Measurements from ENCODE around the gene CAMTA2.
"Not testable (repeated sequence)": the region's sequence is repeated elsewhere in the genome, so short reads cannot be mapped to it uniquely, and the experiment has no call there.

CAMTA2 gene

DNA sequence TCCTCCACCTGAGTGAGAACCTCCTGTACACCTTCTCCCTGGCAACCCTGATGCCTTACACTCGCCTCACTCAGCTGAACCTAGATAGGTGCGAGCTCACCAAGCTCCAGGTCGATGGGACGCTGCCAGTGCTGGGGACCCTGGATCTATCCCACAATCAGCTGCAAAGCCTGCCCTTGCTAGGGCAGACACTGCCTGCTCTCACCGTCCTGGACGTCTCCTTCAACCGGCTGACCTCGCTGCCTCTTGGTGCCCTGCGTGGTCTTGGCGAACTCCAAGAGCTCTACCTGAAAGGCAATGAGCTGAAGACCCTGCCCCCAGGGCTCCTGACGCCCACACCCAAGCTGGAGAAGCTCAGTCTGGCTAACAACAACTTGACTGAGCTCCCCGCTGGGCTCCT, 54.7 kb downstream of the CAMTA2 start:
- ChIA-PET CTCF (interaction anchor here (1.0 to 1.3 kb wide), 2 partner anchors 24 to 55 kb away, joined by 3 to 6 read pairs; no protein-coding TSS in a partner anchor), POLR2A (interaction anchor here (1.2 kb wide), 2 partner anchors 8 to 11 kb away, joined by 3 to 4 read pairs; no protein-coding TSS in a partner anchor)

DNA sequence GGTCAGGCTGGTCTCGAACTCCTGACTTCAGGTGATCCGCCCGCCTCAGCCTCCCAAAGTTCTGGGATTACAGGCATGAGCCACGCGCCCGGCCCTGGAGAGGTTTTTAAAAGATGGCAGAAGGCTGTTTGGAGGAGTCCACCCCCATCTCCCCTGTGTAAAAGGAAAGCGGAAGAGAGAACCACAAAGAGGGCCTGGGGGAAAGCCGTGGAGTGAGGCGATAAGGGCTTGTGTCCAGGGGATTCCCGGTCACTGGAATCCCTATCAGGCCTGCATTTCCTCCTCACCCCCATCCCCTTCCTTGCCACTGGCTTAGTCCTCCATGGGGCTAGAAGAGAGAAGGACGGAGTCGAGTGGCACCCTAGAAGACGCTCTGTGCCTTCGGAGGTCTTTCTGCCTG, 55.5 kb downstream of the CAMTA2 start, which contains the start of gene GP1BA:
GP1BA (plus strand) TSS at position 315 of the 400 bp plus-strand sequence. CDS start 328 bp downstream, outside the sequence.
- H3K4me3 ChIP-seq (ENCODE audit: low read depth, low read length): no peak within 1 kb of the TSS
- TF ChIP-seq, protein P1, sequence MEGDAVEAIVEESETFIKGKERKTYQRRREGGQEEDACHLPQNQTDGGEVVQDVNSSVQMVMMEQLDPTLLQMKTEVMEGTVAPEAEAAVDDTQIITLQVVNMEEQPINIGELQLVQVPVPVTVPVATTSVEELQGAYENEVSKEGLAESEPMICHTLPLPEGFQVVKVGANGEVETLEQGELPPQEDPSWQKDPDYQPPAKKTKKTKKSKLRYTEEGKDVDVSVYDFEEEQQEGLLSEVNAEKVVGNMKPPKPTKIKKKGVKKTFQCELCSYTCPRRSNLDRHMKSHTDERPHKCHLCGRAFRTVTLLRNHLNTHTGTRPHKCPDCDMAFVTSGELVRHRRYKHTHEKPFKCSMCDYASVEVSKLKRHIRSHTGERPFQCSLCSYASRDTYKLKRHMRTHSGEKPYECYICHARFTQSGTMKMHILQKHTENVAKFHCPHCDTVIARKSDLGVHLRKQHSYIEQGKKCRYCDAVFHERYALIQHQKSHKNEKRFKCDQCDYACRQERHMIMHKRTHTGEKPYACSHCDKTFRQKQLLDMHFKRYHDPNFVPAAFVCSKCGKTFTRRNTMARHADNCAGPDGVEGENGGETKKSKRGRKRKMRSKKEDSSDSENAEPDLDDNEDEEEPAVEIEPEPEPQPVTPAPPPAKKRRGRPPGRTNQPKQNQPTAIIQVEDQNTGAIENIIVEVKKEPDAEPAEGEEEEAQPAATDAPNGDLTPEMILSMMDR (IDR thresholded peaks at IDR 0.05; ENCODE audit: insufficient read depth, low read length, missing control alignments): no peak
- ChIA-PET CTCF (no interaction called here), POLR2A (interaction anchor here (1.2 kb wide), 2 partner anchors 7 to 10 kb away, joined by 3 to 4 read pairs; no protein-coding TSS in a partner anchor)
- DNase-seq (ENCODE audit: low read depth, low spot score): no peak

More for the DNA sequence above, 54.7 kb downstream of the CAMTA2 start:
- DNase-seq (ENCODE audit: low read depth, low spot score): no peak
- TF ChIP-seq, protein P1 (IDR thresholded peaks at IDR 0.05; ENCODE audit: insufficient read depth, low read length, missing control alignments): no peak
- H3K4me3 ChIP-seq (ENCODE audit: low read depth, low read length): no peak overlapping the region

DNA sequence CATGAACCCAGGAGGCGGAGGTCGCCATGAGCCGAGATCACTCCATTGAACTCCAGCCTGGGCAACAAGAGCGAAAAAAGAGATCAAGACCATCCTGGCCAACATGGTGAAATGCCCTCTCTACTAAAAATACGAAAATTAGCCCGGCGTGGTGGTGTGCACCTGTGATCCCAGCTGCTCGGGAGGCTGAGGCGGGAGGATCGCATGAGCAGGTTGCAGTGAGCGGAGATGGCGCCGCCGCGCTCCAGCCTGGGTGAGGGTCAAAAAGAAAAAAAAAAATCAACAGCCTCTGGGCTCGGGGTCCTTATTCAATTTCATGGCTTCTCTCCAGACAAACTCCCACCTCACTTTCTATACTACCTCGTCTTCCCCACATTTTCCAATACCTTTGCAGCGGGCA, 58.6 kb downstream of the CAMTA2 start:
- no peak for DNase-seq (ENCODE audit: low read depth, low spot score)
- CTCF ChIA-PET: interaction anchor here (0.9 to 1.6 kb wide), 2 partner anchors 11 to 15 kb away, joined by 5 read pairs; partner anchors contain the start of genes RNF167 and SLC25A11
- POLR2A ChIA-PET: no interaction called here
- TF ChIP-seq, protein P1 (IDR thresholded peaks at IDR 0.05; ENCODE audit: insufficient read depth, low read length, missing control alignments): no peak
- H3K4me3 ChIP-seq (ENCODE audit: low read depth, low read length): no peak overlapping the region

DNA sequence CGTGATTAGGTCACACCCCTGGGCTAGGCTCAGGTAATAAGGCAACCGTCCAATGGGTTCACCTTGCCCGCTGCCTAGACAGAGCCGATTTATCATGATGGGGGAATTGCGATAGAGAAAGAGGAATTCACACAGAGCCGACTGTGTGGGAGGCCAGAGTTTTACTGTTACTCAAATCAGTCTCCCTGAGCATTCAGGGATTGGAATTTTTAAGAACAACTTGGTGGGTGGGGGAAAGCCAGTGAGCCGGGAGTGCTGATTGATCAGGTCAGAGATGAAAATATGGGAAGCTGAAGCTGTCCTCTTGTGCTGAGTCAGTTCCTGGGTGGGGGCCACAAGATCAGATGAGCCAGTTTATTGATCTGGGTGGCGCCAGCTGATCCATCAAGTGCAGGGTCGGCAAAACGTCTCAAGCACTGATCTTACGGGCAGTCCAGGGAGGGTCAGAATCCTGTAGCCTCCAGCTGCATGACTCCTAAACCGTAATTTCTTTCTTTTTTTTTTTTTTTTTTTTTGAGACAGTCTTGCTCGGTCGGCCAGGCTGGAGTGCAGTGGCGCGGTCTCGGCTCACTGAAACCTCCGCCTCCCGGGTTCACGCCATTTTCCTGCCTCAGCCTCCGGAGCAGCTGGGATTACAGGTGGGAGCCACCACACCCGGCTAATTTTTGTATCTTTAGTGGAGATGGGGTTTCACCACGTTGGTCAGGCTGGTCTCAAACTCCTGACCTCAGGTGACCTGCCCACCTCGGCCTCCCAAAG, 60.7 kb downstream of the CAMTA2 start:
- ChIA-PET POLR2A (interaction anchor here (0.7 kb wide), 1 partner anchor 27 kb away, joined by 3 read pairs; no protein-coding TSS in a partner anchor), CTCF (interaction anchor here (0.6 kb wide), 1 partner anchor 75 kb away, joined by 4 read pairs; no protein-coding TSS in a partner anchor)
- DNase-seq (ENCODE audit: low read depth, low spot score); H3K4me3 ChIP-seq (ENCODE audit: low read depth, low read length): not testable (repeated sequence)

DNA sequence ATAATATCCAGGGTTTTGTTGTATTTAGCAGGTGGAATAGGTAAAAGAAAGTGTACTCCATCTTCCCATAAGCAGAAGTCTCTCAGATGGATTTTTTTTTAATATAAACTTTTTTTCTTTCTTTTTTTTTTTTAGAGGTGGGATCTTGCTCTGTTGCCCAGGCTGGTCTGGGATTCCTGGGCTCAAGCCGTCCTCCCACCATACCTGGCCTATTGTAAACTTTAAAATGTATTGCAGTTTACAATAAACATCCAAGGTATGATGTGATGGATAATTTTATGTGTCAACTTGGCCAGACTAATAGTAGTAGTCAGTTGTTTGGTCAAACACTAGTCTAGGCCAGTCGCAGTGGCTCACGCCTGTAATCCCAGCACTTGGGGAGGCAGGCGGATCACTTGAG, 66.2 kb downstream of the CAMTA2 start:
- TF ChIP-seq, protein P1 (IDR thresholded peaks at IDR 0.05; ENCODE audit: insufficient read depth, low read length, missing control alignments): no peak
- ChIA-PET CTCF (interaction anchor here (2.7 to 2.8 kb wide), 2 partner anchors 12 to 16 kb away, joined by 10 to 21 read pairs; no protein-coding TSS in a partner anchor), POLR2A (interaction anchor here (0.9 to 1.0 kb wide), 2 partner anchors 11 to 12 kb away, joined by 3 read pairs; partner anchors contain the start of gene GP1BA)
- H3K4me3 ChIP-seq (ENCODE audit: low read depth, low read length): no peak overlapping the region
- no peak for DNase-seq (ENCODE audit: low read depth, low spot score)

DNA sequence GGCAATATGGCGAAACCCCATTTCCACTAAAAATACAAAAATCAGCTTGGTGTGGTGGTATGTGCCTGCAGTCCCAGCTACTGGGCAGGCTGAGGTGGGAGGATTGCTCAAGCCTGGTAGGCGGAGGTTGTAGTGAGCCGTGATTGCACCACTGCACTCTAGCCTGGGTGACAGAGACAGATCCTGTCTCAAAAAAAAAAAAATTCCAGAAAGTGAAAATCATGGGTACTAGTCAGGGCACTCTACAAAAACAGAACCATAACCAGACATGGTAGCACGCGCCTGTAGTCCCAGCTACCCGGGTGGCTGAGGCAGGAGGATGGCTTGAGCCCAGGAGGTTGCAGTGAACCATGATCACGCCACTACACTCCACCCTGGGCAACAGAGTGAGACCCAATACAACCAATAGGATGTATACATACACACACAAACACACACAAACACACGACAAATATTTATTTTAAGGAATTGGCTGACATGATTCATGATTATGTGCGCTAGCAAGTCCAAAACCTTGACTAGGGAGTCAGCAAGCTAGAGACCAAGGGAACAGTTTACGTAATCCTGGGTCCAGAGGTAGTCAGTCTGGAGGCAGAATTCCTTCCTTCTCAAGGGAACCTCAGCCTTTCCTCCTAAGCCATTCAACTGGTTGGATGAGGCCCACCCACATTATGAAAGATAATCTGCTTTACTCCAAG, 67.0 kb downstream of the CAMTA2 start:
- CTCF ChIA-PET: interaction anchor here (1.0 to 2.8 kb wide), 5 partner anchors 12 to 19 kb away, joined by 3 to 21 read pairs (median 10); partner anchors contain the start of gene CHRNE
- TF ChIP-seq, protein P1 (IDR thresholded peaks at IDR 0.05; ENCODE audit: insufficient read depth, low read length, missing control alignments): no peak
- no peak for DNase-seq (ENCODE audit: low read depth, low spot score)
- no peak overlapping the region for H3K4me3 ChIP-seq (ENCODE audit: low read depth, low read length)
- POLR2A ChIA-PET: interaction anchor here (0.6 to 1.1 kb wide), 2 partner anchors 19 to 444 kb away, joined by 3 read pairs; partner anchors contain the start of genes RNF167 and SLC25A11

Measured in AG04449 (cell line).